ENCODE measurements around the gene RICTOR.
"Not testable (repeated sequence)": the region's sequence is repeated elsewhere in the genome, so short reads cannot be mapped to it uniquely, and the experiment has no call there.

RICTOR gene

GRCh38 chr5:39013938-39014337 lies 60.3 kb downstream of the RICTOR start:
- DNase-seq (ENCODE audit: low spot score) = no peak

- not testable (repeated sequence) for DNase-seq (ENCODE audit: low spot score)
Measured at GRCh38 chr5:39010958-39011357, 63.2 kb downstream of the RICTOR start.

GRCh38 chr5:39009981-39010380 lies 64.2 kb downstream of the RICTOR start:
- no peak for DNase-seq (ENCODE audit: low spot score)

GRCh38 chr5:39009280-39009679 lies 64.9 kb downstream of the RICTOR start:
- DNase-seq (ENCODE audit: low spot score) = no peak

GRCh38 chr5:39006650-39007049 lies 67.5 kb downstream of the RICTOR start:
- no peak for DNase-seq (ENCODE audit: low spot score)

- no peak for DNase-seq (ENCODE audit: low spot score)
Measured at GRCh38 chr5:39005566-39006232, 68.5 kb downstream of the RICTOR start.

GRCh38 chr5:39001683-39002082 lies 72.5 kb downstream of the RICTOR start:
- DNase-seq (ENCODE audit: low spot score) = no peak

- DNase-seq (ENCODE audit: low spot score) = no peak
Measured at GRCh38 chr5:38999037-38999436, 75.2 kb downstream of the RICTOR start.

- DNase-seq (ENCODE audit: low spot score) = no peak
Measured at GRCh38 chr5:38997591-38997990, 76.6 kb downstream of the RICTOR start.

GRCh38 chr5:38996123-38996522 lies 78.1 kb downstream of the RICTOR start:
- no peak for DNase-seq (ENCODE audit: low spot score)

GRCh38 chr5:38994324-38994927 lies 79.8 kb downstream of the RICTOR start:
- no peak for DNase-seq (ENCODE audit: low spot score)

- not testable (repeated sequence) for DNase-seq (ENCODE audit: low spot score)
Measured at GRCh38 chr5:38989974-38990719, 84.1 kb downstream of the RICTOR start.

- no peak for DNase-seq (ENCODE audit: low spot score)
Measured at GRCh38 chr5:38985909-38986452, 88.2 kb downstream of the RICTOR start.

- DNase-seq (ENCODE audit: low spot score) = no peak
Measured at GRCh38 chr5:38979535-38979934, 94.7 kb downstream of the RICTOR start.

GRCh38 chr5:38978036-38978435 lies 96.2 kb downstream of the RICTOR start:
- no peak for DNase-seq (ENCODE audit: low spot score)

GRCh38 chr5:38968665-38969064 lies 105.5 kb downstream of the RICTOR start:
- no peak for DNase-seq (ENCODE audit: low spot score)

GRCh38 chr5:38961691-38962090 lies 112.5 kb downstream of the RICTOR start:
- DNase-seq (ENCODE audit: low spot score) = no peak

- DNase-seq (ENCODE audit: low spot score) = no peak
Measured at GRCh38 chr5:38953426-38954012, 120.7 kb downstream of the RICTOR start.

GRCh38 chr5:38948501-38948900 lies 125.7 kb downstream of the RICTOR start:
- no peak for DNase-seq (ENCODE audit: low spot score)

GRCh38 chr5:38944282-38944681 lies 129.9 kb downstream of the RICTOR start:
- DNase-seq (ENCODE audit: low spot score) = no peak

- no peak for DNase-seq (ENCODE audit: low spot score)
Measured at GRCh38 chr5:38941912-38942311, 132.3 kb downstream of the RICTOR start.

GRCh38 chr5:38940230-38940858 lies 133.9 kb downstream of the RICTOR start:
- DNase-seq (ENCODE audit: low spot score) = no peak

All from HuH-7.5 (cell line).